ENCODE measurements around the gene RASA4B. TPM values are rescaled to one million over a fixed set of nuclear protein-coding genes. Genes with fewer than 3 reads are reported as not detected.

Gene RASA4B
- total RNA-seq, 1 donor from 2014 or later = 7.6 TPM

- Histone ChIP-seq H3K4me3 (ENCODE audit: low read depth, low read length) (no peak overlapping the region), H3K36me3 (ENCODE audit: control insufficient read depth, insufficient read depth, low read length) (peaks cover 2% of the 10 kb centered on the region), H3K27me3 (ENCODE audit: control insufficient read depth, insufficient read depth, low read length) (no peaks in the 10 kb centered on the region)
- TF ChIP-seq, protein P1, sequence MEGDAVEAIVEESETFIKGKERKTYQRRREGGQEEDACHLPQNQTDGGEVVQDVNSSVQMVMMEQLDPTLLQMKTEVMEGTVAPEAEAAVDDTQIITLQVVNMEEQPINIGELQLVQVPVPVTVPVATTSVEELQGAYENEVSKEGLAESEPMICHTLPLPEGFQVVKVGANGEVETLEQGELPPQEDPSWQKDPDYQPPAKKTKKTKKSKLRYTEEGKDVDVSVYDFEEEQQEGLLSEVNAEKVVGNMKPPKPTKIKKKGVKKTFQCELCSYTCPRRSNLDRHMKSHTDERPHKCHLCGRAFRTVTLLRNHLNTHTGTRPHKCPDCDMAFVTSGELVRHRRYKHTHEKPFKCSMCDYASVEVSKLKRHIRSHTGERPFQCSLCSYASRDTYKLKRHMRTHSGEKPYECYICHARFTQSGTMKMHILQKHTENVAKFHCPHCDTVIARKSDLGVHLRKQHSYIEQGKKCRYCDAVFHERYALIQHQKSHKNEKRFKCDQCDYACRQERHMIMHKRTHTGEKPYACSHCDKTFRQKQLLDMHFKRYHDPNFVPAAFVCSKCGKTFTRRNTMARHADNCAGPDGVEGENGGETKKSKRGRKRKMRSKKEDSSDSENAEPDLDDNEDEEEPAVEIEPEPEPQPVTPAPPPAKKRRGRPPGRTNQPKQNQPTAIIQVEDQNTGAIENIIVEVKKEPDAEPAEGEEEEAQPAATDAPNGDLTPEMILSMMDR (IDR thresholded peaks at IDR 0.05; ENCODE audit: insufficient read depth, low read length, poor library complexity, severe bottlenecking) = no peak
- DNase-seq (ENCODE audit: low read depth) = no peak
Observed at GRCh38 chr7:102447311-102447710, 70.3 kb downstream of the RASA4B start.

DNA sequence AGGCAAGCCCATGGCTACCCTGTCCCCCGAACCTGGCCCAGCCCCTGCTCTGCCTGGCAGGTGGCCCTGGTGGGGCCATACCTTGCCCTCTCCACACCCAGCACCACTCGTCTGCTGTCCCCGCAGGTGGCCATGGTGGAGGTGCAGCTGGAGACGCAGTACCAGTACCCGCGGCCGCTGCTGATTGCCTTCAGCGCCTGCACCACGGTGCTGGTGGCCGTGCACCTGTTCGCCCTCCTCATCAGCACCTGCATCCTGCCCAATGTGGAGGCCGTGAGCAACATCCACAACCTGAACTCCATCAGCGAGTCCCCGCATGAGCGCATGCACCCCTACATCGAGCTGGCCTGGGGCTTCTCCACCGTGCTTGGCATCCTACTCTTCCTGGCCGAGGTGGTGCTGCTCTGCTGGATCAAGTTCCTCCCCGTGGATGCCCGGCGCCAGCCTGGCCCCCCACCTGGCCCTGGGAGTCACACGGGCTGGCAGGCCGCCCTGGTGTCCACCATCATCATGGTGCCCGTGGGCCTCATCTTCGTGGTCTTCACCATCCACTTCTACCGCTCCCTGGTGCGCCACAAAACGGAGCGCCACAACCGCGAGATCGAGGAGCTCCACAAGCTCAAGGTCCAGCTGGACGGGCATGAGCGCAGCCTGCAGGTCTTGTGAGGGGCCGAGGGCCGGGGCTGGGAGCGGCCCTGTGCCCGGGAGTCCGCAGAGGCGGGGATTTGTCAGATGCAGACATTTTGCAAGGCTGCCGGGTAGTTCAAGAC is 71.0 kb downstream of the RASA4B start:
- TF ChIP-seq, protein P1 (IDR thresholded peaks at IDR 0.05; ENCODE audit: insufficient read depth, low read length, poor library complexity, severe bottlenecking) = no peak
- no peaks in the 10 kb centered on the region for H3K27me3 ChIP-seq (ENCODE audit: control insufficient read depth, insufficient read depth, low read length)
- no peak overlapping the region for H3K4me3 ChIP-seq (ENCODE audit: low read depth, low read length)
- DNase-seq (ENCODE audit: low read depth) = no peak
- peaks cover 2% of the 10 kb centered on the region for H3K36me3 ChIP-seq (ENCODE audit: control insufficient read depth, insufficient read depth, low read length)

DNA sequence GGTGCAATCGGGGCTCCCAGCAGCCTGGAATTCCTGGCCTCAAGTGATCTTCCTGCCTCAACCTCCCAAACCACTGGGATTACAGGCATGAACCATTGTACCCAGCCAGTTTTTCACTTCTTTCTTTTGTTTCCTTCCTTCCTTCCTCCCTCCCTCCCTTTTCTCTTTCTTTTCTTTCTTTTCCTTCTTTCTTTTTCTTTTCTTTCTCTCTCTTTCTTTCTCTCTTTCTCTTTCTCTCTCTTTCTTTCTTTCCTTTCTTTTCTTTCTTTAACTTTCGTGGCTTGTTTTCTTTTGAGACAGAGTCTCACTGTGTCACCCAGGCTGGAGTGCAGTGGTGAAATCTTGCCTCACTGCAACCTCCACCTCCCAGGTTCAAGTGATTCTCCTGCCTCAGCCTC is 71.9 kb downstream of the RASA4B start:
- H3K27me3 ChIP-seq (ENCODE audit: control insufficient read depth, insufficient read depth, low read length) = no peaks in the 10 kb centered on the region
- no peak overlapping the region for H3K4me3 ChIP-seq (ENCODE audit: low read depth, low read length)
- H3K36me3 ChIP-seq (ENCODE audit: control insufficient read depth, insufficient read depth, low read length) = peaks cover 2% of the 10 kb centered on the region
- TF ChIP-seq, protein P1 (IDR thresholded peaks at IDR 0.05; ENCODE audit: insufficient read depth, low read length, poor library complexity, severe bottlenecking) = no peak
- no peak for DNase-seq (ENCODE audit: low read depth)

GRCh38 chr7:102444961-102445673 is 72.5 kb downstream of the RASA4B start:
- TF ChIP-seq, protein P1 (IDR thresholded peaks at IDR 0.05; ENCODE audit: insufficient read depth, low read length, poor library complexity, severe bottlenecking) = no peak
- H3K36me3 ChIP-seq (ENCODE audit: control insufficient read depth, insufficient read depth, low read length) = peaks cover 2% of the 10 kb centered on the region
- DNase-seq (ENCODE audit: low read depth) = no peak
- no peak overlapping the region for H3K4me3 ChIP-seq (ENCODE audit: low read depth, low read length)
- H3K27me3 ChIP-seq (ENCODE audit: control insufficient read depth, insufficient read depth, low read length) = no peaks in the 10 kb centered on the region

- DNase-seq (ENCODE audit: low read depth) = peak; percentile 54
- H3K4me3 ChIP-seq (ENCODE audit: low read depth, low read length) = no peak overlapping the region
- no peaks in the 10 kb centered on the region for H3K36me3 ChIP-seq (ENCODE audit: control insufficient read depth, insufficient read depth, low read length)
- no peaks in the 10 kb centered on the region for H3K27me3 ChIP-seq (ENCODE audit: control insufficient read depth, insufficient read depth, low read length)
- TF ChIP-seq, protein P1 (IDR thresholded peaks at IDR 0.05; ENCODE audit: insufficient read depth, low read length, poor library complexity, severe bottlenecking) = no peak
Observed at GRCh38 chr7:102439963-102440795, 77.4 kb downstream of the RASA4B start.

Measured in kidney epithelial cell (primary cell).